Endodermal cell (in vitro differentiated cells): Measurements from ENCODE around the gene KLHDC4. TPM values are rescaled to one million over a fixed set of nuclear protein-coding genes. Genes with fewer than 3 reads are reported as not detected.
A peak's percentile ranks its signal among the peaks of the same experiment; 100 is the strongest.
"Not testable (repeated sequence)": the region's sequence is repeated elsewhere in the genome, so short reads cannot be mapped to it uniquely, and the experiment has no call there.

ENCODE experiments used
- DNase-seq: peaks from one replicate; pipeline ENCODE4 v3.0.0-alpha.2; 2017
- H3K27ac ChIP-seq: 2 replicates; pipeline ENCODE4 v1.5.1; 2013; ENCODE audit warnings: mild to moderate bottlenecking, low read depth, low read length, moderate library complexity
- H3K27me3 ChIP-seq: 2 replicates; pipeline ENCODE4 v1.6.1; 2013; ENCODE audit warnings: mild to moderate bottlenecking, low read length, moderate library complexity; ENCODE audit not compliant: insufficient read depth, control insufficient read depth, poor library complexity, severe bottlenecking
- H3K36me3 ChIP-seq: 2 replicates; pipeline ENCODE4 v1.7.0; 2013; ENCODE audit warnings: mild to moderate bottlenecking, low read length, moderate library complexity; ENCODE audit not compliant: control insufficient read depth, insufficient read depth
- H3K4me1 ChIP-seq: one replicate; pipeline ENCODE4 v1.7.0; 2013; ENCODE audit warnings: low read length; ENCODE audit not compliant: control insufficient read depth, insufficient read depth
- H3K4me3 ChIP-seq: 2 replicates; pipeline ENCODE4 v1.5.1; 2013; ENCODE audit warnings: mild to moderate bottlenecking, low read length, moderate library complexity
- H3K9ac ChIP-seq: 2 replicates; pipeline ENCODE4 v1.6.1; 2013; ENCODE audit warnings: mild to moderate bottlenecking, low read length, moderate library complexity; ENCODE audit not compliant: poor library complexity, severe bottlenecking; ENCODE audit errors: extremely low read depth
- H3K9me3 ChIP-seq: 2 replicates; pipeline ENCODE4 v1.6.1; 2013; ENCODE audit warnings: mild to moderate bottlenecking, low read length, moderate library complexity; ENCODE audit not compliant: control insufficient read depth
- H3K27ac Mint-ChIP-seq: 2 replicates; pipeline ENCODE4 v1.8.0; 2020; ENCODE audit warnings: mixed read lengths
- H3K27me3 Mint-ChIP-seq: 2 replicates; pipeline ENCODE4 v1.8.0; 2021; ENCODE audit warnings: mild to moderate bottlenecking, mixed read lengths; ENCODE audit not compliant: insufficient read depth
- H3K36me3 Mint-ChIP-seq: 2 replicates; pipeline ENCODE4 v1.8.0; 2020; ENCODE audit warnings: low read depth, mixed read lengths
- H3K4me1 Mint-ChIP-seq: 2 replicates; pipeline ENCODE4 v1.8.0; 2020; ENCODE audit warnings: mixed read lengths
- H3K4me3 Mint-ChIP-seq: 2 replicates; pipeline ENCODE4 v1.8.0; 2020; ENCODE audit warnings: mild to moderate bottlenecking, moderate library complexity, mixed read lengths
- H3K9me3 Mint-ChIP-seq: 2 replicates; pipeline ENCODE4 v1.8.0; 2020; ENCODE audit warnings: mild to moderate bottlenecking, mixed read lengths
- CTCF ChIP-seq: fragments of 200-600 bp; sonication (generic); conservative IDR thresholded peaks from 2 replicates; pipeline ENCODE4 v1.5.0; 2021; ENCODE audit warnings: antibody characterized with exemption, mild to moderate bottlenecking
- WGBS, 2 experiments: methylation state at CpG; one replicate each; pipeline versions ENCODE4 v1.1.5 to v1.1.7; 2013; ENCODE audit warnings: missing lambda C conversion rate in 2 of 2, mixed read lengths in 1 of 2; ENCODE audit not compliant: insufficient coverage in 1 of 2, insufficient read length in 1 of 2; 5-methylcytosine and 5-hydroxymethylcytosine counted together
- long read RNA-seq, 4 experiments: library from polyadenylated mRNA in 2 of 4; library from RNA in 1 of 4; library from capped mRNA in 1 of 4; stranded (forward) in 3 of 4; unstranded in 1 of 4; transcript quantifications; one replicate each; pipeline ENCODE4 v2.0.0, GENCODE V29; 2020 to 2021; ENCODE audit warnings: inconsistent platforms in 1 of 4
- polyA plus RNA-seq, 2 experiments: library from polyadenylated mRNA; stranded (reverse); fragments of 50-300 nt; gene quantifications; one replicate each; pipeline ENCODE4 v1.2.3, GENCODE V29; 2013
- total RNA-seq, 2 donors: library from RNA; stranded (reverse); fragmentation: NEBNext Ultra II Directional in 1 of 2; extraction: Animal tissue kit (Norgen Biotek cat#: 25700) in 1 of 2; gene quantifications; 2 replicates in 1 of 2; 3 replicates in 1 of 2; pipeline ENCODE4 v1.2.1, GENCODE V29; 2021

KLHDC4 gene
- 10 to 100 TPM; 52.8 to 58.8 TPM for total RNA-seq
- polyA plus RNA-seq (2013, experiment 1 of 2), result 26.9 TPM
- polyA plus RNA-seq (2013, experiment 2 of 2), result 23.6 TPM
- long read RNA-seq, experiment 1, full-length matches to known transcripts, result 3 of 7 reads
- long read RNA-seq, experiment 1, partial matches to known transcripts, result 1 of 7 reads
- long read RNA-seq, experiment 1, other reads (novel, unspliced or antisense), result 3 of 7 reads
- long read RNA-seq, experiment 2, full-length matches to known transcripts, result 21 of 36 reads
- long read RNA-seq, experiment 2, partial matches to known transcripts, result 3 of 36 reads
- long read RNA-seq, experiment 2, other reads (novel, unspliced or antisense), result 12 of 36 reads
- long read RNA-seq, experiment 3, full-length matches to known transcripts, result 60 of 134 reads
- long read RNA-seq, experiment 3, partial matches to known transcripts, result 13 of 134 reads
- long read RNA-seq, experiment 3, other reads (novel, unspliced or antisense), result 61 of 134 reads
- long read RNA-seq, experiment 4, transcript KLHDC4-201 (12 exons, 1,886 nt), result major isoform, 5 of 16 reads
- long read RNA-seq, experiment 4, partial matches to known transcripts, result 7 of 16 reads
- long read RNA-seq, experiment 4, other reads (novel, unspliced or antisense), result 4 of 16 reads

DNA sequence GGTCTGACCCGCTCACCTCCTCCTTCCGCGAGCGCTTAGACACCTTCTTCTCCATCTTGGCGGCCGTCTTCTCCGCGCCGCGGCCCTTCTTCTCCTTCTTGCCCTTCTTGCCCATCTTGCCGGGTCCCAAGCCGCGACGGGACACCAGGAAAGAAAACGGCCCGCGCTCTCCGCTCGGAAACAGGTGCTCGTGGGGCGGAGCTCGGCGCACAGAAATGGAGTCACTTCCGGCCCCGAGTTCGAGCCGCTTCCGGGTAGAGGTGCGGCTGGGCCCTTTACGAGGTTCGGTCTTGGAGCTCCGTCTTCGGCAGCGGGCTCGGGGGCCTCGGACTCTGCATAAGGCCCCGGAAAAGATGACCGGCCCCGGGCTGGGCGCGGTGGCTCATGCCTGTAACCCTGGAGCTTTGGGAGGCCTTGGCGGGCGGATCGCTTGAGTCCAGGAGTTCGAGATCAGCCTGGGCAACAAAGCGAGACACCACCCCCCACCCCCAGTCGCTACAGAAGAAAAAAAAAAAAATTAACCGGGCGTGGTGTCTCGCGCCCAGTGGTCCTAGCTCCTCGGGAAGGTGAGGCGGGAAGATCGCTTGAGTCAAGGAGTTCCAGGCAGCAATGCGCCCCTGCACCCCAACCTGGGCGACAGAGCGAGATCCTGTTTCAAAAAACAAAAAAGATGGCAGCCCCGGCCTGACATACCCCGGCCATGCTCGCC is at the start of gene KLHDC4:
Gene KLHDC4 (minus strand): TSS at position 211 of the 709 bp plus-strand sequence. CDS start 96 bp downstream, at position 115.
- Histone ChIP-seq H3K9ac (peak within 1 kb of the TSS; percentile 90), H3K4me3 (peak within 1 kb of the TSS; percentile 94), H3K4me1 (no peaks in the 10 kb centered on the region), H3K27ac (peak within 1 kb of the TSS; percentile 55), H3K36me3 (peaks cover 29% of the 10 kb centered on the region), H3K9me3 (no peaks in the 10 kb centered on the region), H3K27me3 (no peaks in the 10 kb centered on the region)
- 1 to 5% methylated on average over 11 to 60 of the region's 60 CpGs for WGBS, 2 experiments
- no peaks in the 10 kb centered on the region for H3K4me1 Mint-ChIP-seq
- H3K36me3 Mint-ChIP-seq, result peaks cover 28% of the 10 kb centered on the region
- H3K9me3 Mint-ChIP-seq, result no peaks in the 10 kb centered on the region
- DNase-seq, result peak; percentile 95
- H3K4me3 Mint-ChIP-seq, result peak within 1 kb of the TSS; percentile 97
- no peak for TF ChIP-seq CTCF
- H3K27ac Mint-ChIP-seq, result peak within 1 kb of the TSS; percentile 97
- no peaks in the 10 kb centered on the region for H3K27me3 Mint-ChIP-seq

GRCh38 chr16:87815567-87815966 is 49.8 kb upstream of the KLHDC4 start:
- Mint-ChIP-seq H3K27ac (no peak overlapping the region), H3K4me3 (no peak overlapping the region), H3K27me3 (no peaks in the 10 kb centered on the region), H3K4me1 (peaks cover 4% of the 10 kb centered on the region), H3K9me3 (peaks cover 19% of the 10 kb centered on the region), H3K36me3 (no peaks in the 10 kb centered on the region)
- Histone ChIP-seq H3K27me3 (no peaks in the 10 kb centered on the region), H3K27ac (no peak overlapping the region), H3K9ac (no peak overlapping the region), H3K36me3 (no peaks in the 10 kb centered on the region), H3K4me1 (no peaks in the 10 kb centered on the region), H3K4me3 (no peak overlapping the region), H3K9me3 (peaks cover 26% of the 10 kb centered on the region)
- TF ChIP-seq CTCF, result peak; percentile 21
- no peak for DNase-seq
- WGBS, 2 experiments, result 86 to 94% methylated on average over 5 of the region's 5 CpGs

GRCh38 chr16:87812200-87812656 is 46.4 kb upstream of the KLHDC4 start:
- peaks cover 8% of the 10 kb centered on the region for H3K9me3 Mint-ChIP-seq
- H3K27ac Mint-ChIP-seq, result no peak overlapping the region
- no peaks in the 10 kb centered on the region for H3K27me3 ChIP-seq
- H3K4me1 Mint-ChIP-seq, result peaks cover 4% of the 10 kb centered on the region
- no peak overlapping the region for H3K4me3 ChIP-seq
- no peak overlapping the region for H3K4me3 Mint-ChIP-seq
- WGBS, 2 experiments, result 80 to 89% methylated on average over 5 to 10 of the region's 10 CpGs
- no peak overlapping the region for H3K9ac ChIP-seq
- H3K36me3 ChIP-seq, result no peaks in the 10 kb centered on the region
- H3K9me3 ChIP-seq, result peaks cover 10% of the 10 kb centered on the region
- H3K36me3 Mint-ChIP-seq, result no peaks in the 10 kb centered on the region
- no peak overlapping the region for H3K27ac ChIP-seq
- TF ChIP-seq CTCF, result peak; percentile 38
- no peaks in the 10 kb centered on the region for H3K4me1 ChIP-seq
- DNase-seq, result no peak
- no peaks in the 10 kb centered on the region for H3K27me3 Mint-ChIP-seq

GRCh38 chr16:87811454-87811853 is 45.7 kb upstream of the KLHDC4 start:
- WGBS, 2 experiments, result 79 to 100% methylated on average over 1 of the region's 1 CpG
- not testable (repeated sequence) for H3K27ac ChIP-seq, H3K36me3 Mint-ChIP-seq, H3K4me1 ChIP-seq, H3K36me3 ChIP-seq, H3K9me3 ChIP-seq, H3K4me1 Mint-ChIP-seq, H3K4me3 ChIP-seq, H3K27me3 ChIP-seq, H3K4me3 Mint-ChIP-seq, H3K9me3 Mint-ChIP-seq, H3K9ac ChIP-seq, H3K27ac Mint-ChIP-seq, DNase-seq, H3K27me3 Mint-ChIP-seq
